ENCODE results near the gene NUCB1.

Gene NUCB1

GRCh38 chr19:48854103-48854502 lies 46.0 kb upstream of the NUCB1 start:
- Histone ChIP-seq H3K9me2 (replicated peaks; ENCODE audit: low read depth, low read length) (no peaks in the 10 kb centered on the region), H3F3A (ENCODE audit: low read depth) (no peaks in the 10 kb centered on the region), H3K27me3 (ENCODE audit: insufficient read depth, low read length, poor library complexity, severe bottlenecking) (no peaks in the 10 kb centered on the region), H3K4me1 (ENCODE audit: insufficient read depth, low read length, poor library complexity, severe bottlenecking) (no peaks in the 10 kb centered on the region), H4K20me1 (ENCODE audit: insufficient read depth, low read length, poor library complexity, severe bottlenecking) (no peaks in the 10 kb centered on the region), H3K4me2 (ENCODE audit: low read depth, low read length, poor library complexity, severe bottlenecking) (no peak overlapping the region), H3K9ac (ENCODE audit: low read depth, low read length, poor library complexity, severe bottlenecking) (no peak overlapping the region), H3K4me3 (ENCODE audit: low read length, poor library complexity, severe bottlenecking) (no peak overlapping the region), H2AFZ (ENCODE audit: low read length) (no peak overlapping the region), H3K36me3 (ENCODE audit: insufficient read depth, low read length) (no peaks in the 10 kb centered on the region), H3K9me3 (ENCODE audit: insufficient read depth, low read depth, low read length) (no peaks in the 10 kb centered on the region), H3K79me2 (ENCODE audit: insufficient read depth, low read length) (no peaks in the 10 kb centered on the region)
- TF ChIP-seq EZH2phosphoT487 (IDR thresholded peaks at IDR 0.05; ENCODE audit: borderline replicate concordance), result no peak
- no peak for TF ChIP-seq CTCF (conservative IDR thresholded peaks at IDR 0.05; ENCODE audit: low read length)

GRCh38 chr19:48856921-48857320 lies 43.2 kb upstream of the NUCB1 start:
- Histone ChIP-seq H4K20me1 (ENCODE audit: insufficient read depth, low read length, poor library complexity, severe bottlenecking) (no peaks in the 10 kb centered on the region), H3K9me2 (replicated peaks; ENCODE audit: low read depth, low read length) (no peaks in the 10 kb centered on the region), H3F3A (ENCODE audit: low read depth) (no peaks in the 10 kb centered on the region), H3K4me2 (ENCODE audit: low read depth, low read length, poor library complexity, severe bottlenecking) (no peak overlapping the region), H3K79me2 (ENCODE audit: insufficient read depth, low read length) (no peaks in the 10 kb centered on the region), H3K9me3 (ENCODE audit: insufficient read depth, low read depth, low read length) (no peaks in the 10 kb centered on the region), H3K27me3 (ENCODE audit: insufficient read depth, low read length, poor library complexity, severe bottlenecking) (no peaks in the 10 kb centered on the region), H3K36me3 (ENCODE audit: insufficient read depth, low read length) (no peaks in the 10 kb centered on the region), H3K4me3 (ENCODE audit: low read length, poor library complexity, severe bottlenecking) (no peak overlapping the region), H3K4me1 (ENCODE audit: insufficient read depth, low read length, poor library complexity, severe bottlenecking) (no peaks in the 10 kb centered on the region), H2AFZ (ENCODE audit: low read length) (no peak overlapping the region; the same call in 1 of the 2 replicates), H3K9ac (ENCODE audit: low read depth, low read length, poor library complexity, severe bottlenecking) (no peak overlapping the region)
- no peak for TF ChIP-seq CTCF (conservative IDR thresholded peaks at IDR 0.05; ENCODE audit: low read length)

- Histone ChIP-seq H3F3A (ENCODE audit: low read depth) (no peaks in the 10 kb centered on the region), H3K4me2 (ENCODE audit: low read depth, low read length, poor library complexity, severe bottlenecking) (no peak overlapping the region), H3K9ac (ENCODE audit: low read depth, low read length, poor library complexity, severe bottlenecking) (no peak overlapping the region), H3K4me1 (ENCODE audit: insufficient read depth, low read length, poor library complexity, severe bottlenecking) (no peaks in the 10 kb centered on the region), H3K9me2 (replicated peaks; ENCODE audit: low read depth, low read length) (no peaks in the 10 kb centered on the region), H2AFZ (ENCODE audit: low read length) (no peak overlapping the region), H3K36me3 (ENCODE audit: insufficient read depth, low read length) (no peaks in the 10 kb centered on the region), H3K79me2 (ENCODE audit: insufficient read depth, low read length) (no peaks in the 10 kb centered on the region), H4K20me1 (ENCODE audit: insufficient read depth, low read length, poor library complexity, severe bottlenecking) (no peaks in the 10 kb centered on the region), H3K27me3 (ENCODE audit: insufficient read depth, low read length, poor library complexity, severe bottlenecking) (no peaks in the 10 kb centered on the region), H3K9me3 (ENCODE audit: insufficient read depth, low read depth, low read length) (no peaks in the 10 kb centered on the region), H3K4me3 (ENCODE audit: low read length, poor library complexity, severe bottlenecking) (no peak overlapping the region)
- TF ChIP-seq CTCF (conservative IDR thresholded peaks at IDR 0.05; ENCODE audit: low read length), result no peak
- TF ChIP-seq EZH2phosphoT487 (IDR thresholded peaks at IDR 0.05; ENCODE audit: borderline replicate concordance), result no peak
Observed at GRCh38 chr19:48858984-48859710, 41.0 kb upstream of the NUCB1 start.
